ENCODE data around the gene ZNF777.
A peak's percentile ranks its signal among the peaks of the same experiment; 100 is the strongest.
"Not testable (repeated sequence)": the region's sequence is repeated elsewhere in the genome, so short reads cannot be mapped to it uniquely, and the experiment has no call there.

Gene ZNF777

GRCh38 chr7:149448961-149449360 lies 11.9 kb downstream of the ZNF777 start:
- DNase-seq: no peak

GRCh38 chr7:149446026-149446425 lies 14.8 kb downstream of the ZNF777 start:
- not testable (repeated sequence) for DNase-seq

GRCh38 chr7:149444287-149444686 lies 16.6 kb downstream of the ZNF777 start:
- DNase-seq: no peak

GRCh38 chr7:149443523-149443922 lies 17.3 kb downstream of the ZNF777 start:
- no peak for DNase-seq

GRCh38 chr7:149442924-149443323 lies 17.9 kb downstream of the ZNF777 start:
- no peak for DNase-seq

GRCh38 chr7:149440222-149440621 lies 20.6 kb downstream of the ZNF777 start:
- no peak for DNase-seq

- DNase-seq: no peak
Measured at GRCh38 chr7:149436358-149436757, 24.5 kb downstream of the ZNF777 start.

- DNase-seq: no peak
Measured at GRCh38 chr7:149433124-149433523, 27.7 kb downstream of the ZNF777 start.

- no peak for DNase-seq
Measured at GRCh38 chr7:149432121-149432691, 28.7 kb downstream of the ZNF777 start.

GRCh38 chr7:149431486-149432120 lies 29.3 kb downstream of the ZNF777 start:
- no peak for DNase-seq

- no peak for DNase-seq
Measured at GRCh38 chr7:149430192-149430591, 30.7 kb downstream of the ZNF777 start.

- DNase-seq: no peak
Measured at GRCh38 chr7:149427893-149428292, 33.0 kb downstream of the ZNF777 start.

GRCh38 chr7:149427096-149427680 lies 33.7 kb downstream of the ZNF777 start:
- DNase-seq: no peak

GRCh38 chr7:149423449-149424110 lies 37.3 kb downstream of the ZNF777 start:
- DNase-seq: no peak

GRCh38 chr7:149422914-149423301 lies 38.0 kb downstream of the ZNF777 start:
- no peak for DNase-seq

- DNase-seq: peak; percentile 74
Measured at GRCh38 chr7:149422162-149422913, 38.5 kb downstream of the ZNF777 start.

GRCh38 chr7:149420006-149420405 lies 40.9 kb downstream of the ZNF777 start:
- no peak for DNase-seq

- no peak for DNase-seq
Measured at GRCh38 chr7:149415391-149416071, 45.3 kb downstream of the ZNF777 start.

- DNase-seq: no peak
Measured at GRCh38 chr7:149414745-149415390, 46.0 kb downstream of the ZNF777 start.

- DNase-seq: no peak
Measured at GRCh38 chr7:149414171-149414570, 46.7 kb downstream of the ZNF777 start.

- not testable (repeated sequence) for DNase-seq
Measured at GRCh38 chr7:149413083-149413482, 47.8 kb downstream of the ZNF777 start.

- DNase-seq: no peak
Measured at GRCh38 chr7:149409895-149410294, 51.0 kb downstream of the ZNF777 start.

All from NCI-H2171 treated with DMSO at 0.1 percent for 48 hours (cell line).